Stomach smooth muscle (tissue), 2 donors: ENCODE results near the gene KAZN.

Experiments
- H3K27ac ChIP-seq: one replicate; pipeline ENCODE4 v1.7.0; 2013; ENCODE audit warnings: mild to moderate bottlenecking, low read length, inconsistent platforms
- H3K27me3 ChIP-seq, 2 donors: one replicate each; pipeline ENCODE4 v1.7.0; 2013; ENCODE audit warnings: low read length in 2 of 2; ENCODE audit not compliant: insufficient read depth in 2 of 2, control insufficient read depth in 1 of 2
- H3K36me3 ChIP-seq, 2 donors: one replicate each; pipeline ENCODE4 v1.7.0; 2013; ENCODE audit warnings: low read length in 2 of 2; ENCODE audit not compliant: control insufficient read depth in 2 of 2, insufficient read depth in 2 of 2
- H3K4me1 ChIP-seq: one replicate; pipeline ENCODE4 v1.7.0; 2013; ENCODE audit warnings: low read length; ENCODE audit not compliant: control insufficient read depth, insufficient read depth
- H3K4me3 ChIP-seq, 2 donors: one replicate each; pipeline ENCODE4 v1.7.0; 2013; ENCODE audit warnings: low read length in 2 of 2
- H3K9ac ChIP-seq, 2 donors: one replicate each; pipeline ENCODE4 v1.7.0; 2013; ENCODE audit warnings: low read length in 2 of 2, mild to moderate bottlenecking in 1 of 2
- H3K9me3 ChIP-seq, 2 donors: one replicate each; pipeline ENCODE4 v1.7.0; 2013; ENCODE audit warnings: low read length in 2 of 2; ENCODE audit not compliant: control insufficient read depth in 2 of 2
- donor health status: healthy.
- donor health status: Pancreatic carcinoma.

Gene KAZN

GRCh38 chr1:14809191-14809981 is 210.9 kb downstream of the KAZN start:
- Histone ChIP-seq H3K36me3 (no peaks in the 10 kb centered on the region), H3K9me3 (peaks cover 6 to 25% of the 10 kb centered on the region in 2 donors), H3K4me3 (no peak overlapping the region), H3K27me3 (peaks cover 0 to 2% of the 10 kb centered on the region in 2 donors), H3K27ac (no peak overlapping the region), H3K4me1 (no peaks in the 10 kb centered on the region), H3K9ac (no peak overlapping the region)

GRCh38 chr1:14810595-14811361 is 212.3 kb downstream of the KAZN start:
- Histone ChIP-seq H3K9ac (no peak overlapping the region), H3K4me1 (no peaks in the 10 kb centered on the region), H3K27ac (no peak overlapping the region), H3K4me3 (no peak overlapping the region), H3K36me3 (no peaks in the 10 kb centered on the region), H3K27me3 (peaks cover 0 to 3% of the 10 kb centered on the region in 2 donors), H3K9me3 (peaks cover 6 to 24% of the 10 kb centered on the region in 2 donors)

GRCh38 chr1:14811573-14811972 is 213.1 kb downstream of the KAZN start:
- H3K27me3 ChIP-seq: peaks cover 0 to 3% of the 10 kb centered on the region in 2 donors
- H3K4me3 ChIP-seq: no peak overlapping the region
- no peak overlapping the region for H3K27ac ChIP-seq
- H3K9ac ChIP-seq: no peak overlapping the region
- H3K9me3 ChIP-seq: peaks cover 3 to 16% of the 10 kb centered on the region in 2 donors
- no peaks in the 10 kb centered on the region for H3K4me1 ChIP-seq
- H3K36me3 ChIP-seq: no peaks in the 10 kb centered on the region

GRCh38 chr1:14812189-14812588 is 213.7 kb downstream of the KAZN start:
- Histone ChIP-seq H3K36me3 (no peaks in the 10 kb centered on the region), H3K27ac (no peak overlapping the region), H3K4me1 (no peaks in the 10 kb centered on the region), H3K27me3 (peaks cover 0 to 3% of the 10 kb centered on the region in 2 donors), H3K9ac (no peak overlapping the region), H3K9me3 (peaks cover 0 to 10% of the 10 kb centered on the region in 2 donors), H3K4me3 (no peak overlapping the region)

- Histone ChIP-seq H3K9ac (no peak overlapping the region), H3K36me3 (no peaks in the 10 kb centered on the region)
These were observed 216.8 kb downstream of the KAZN start for GRCh38 chr1:14815175-14815877.

GRCh38 chr1:14817223-14818170 is 219.0 kb downstream of the KAZN start:
- Histone ChIP-seq H3K4me1 (no peaks in the 10 kb centered on the region), H3K4me3 (no peak overlapping the region), H3K9me3 (no peaks in the 10 kb centered on the region), H3K27me3 (peaks cover 0 to 3% of the 10 kb centered on the region in 2 donors), H3K9ac (no peak overlapping the region), H3K36me3 (no peaks in the 10 kb centered on the region), H3K27ac (no peak overlapping the region)

More at GRCh38 chr1:14815175-14815877, 216.8 kb downstream of the KAZN start:
- peaks cover 0 to 3% of the 10 kb centered on the region in 2 donors for H3K27me3 ChIP-seq
- H3K9me3 ChIP-seq: no peaks in the 10 kb centered on the region
- no peak overlapping the region for H3K4me3 ChIP-seq
- H3K27ac ChIP-seq: no peak overlapping the region
- H3K4me1 ChIP-seq: no peaks in the 10 kb centered on the region

GRCh38 chr1:14820295-14821085 is 222.0 kb downstream of the KAZN start:
- Histone ChIP-seq H3K4me3 (no peak overlapping the region), H3K27me3 (peaks cover 0 to 2% of the 10 kb centered on the region in 2 donors), H3K27ac (no peak overlapping the region)

GRCh38 chr1:14822493-14822892 is 224.0 kb downstream of the KAZN start:
- no peak overlapping the region for H3K4me3 ChIP-seq
- no peaks in the 10 kb centered on the region for H3K36me3 ChIP-seq
- no peaks in the 10 kb centered on the region for H3K4me1 ChIP-seq
- no peak overlapping the region for H3K9ac ChIP-seq
- no peaks in the 10 kb centered on the region for H3K27me3 ChIP-seq
- H3K27ac ChIP-seq: no peak overlapping the region
- no peaks in the 10 kb centered on the region for H3K9me3 ChIP-seq

More at GRCh38 chr1:14820295-14821085, 222.0 kb downstream of the KAZN start:
- H3K4me1 ChIP-seq: no peaks in the 10 kb centered on the region
- H3K9ac ChIP-seq: no peak overlapping the region
- H3K9me3 ChIP-seq: no peaks in the 10 kb centered on the region
- no peaks in the 10 kb centered on the region for H3K36me3 ChIP-seq

GRCh38 chr1:14822996-14823395 is 224.5 kb downstream of the KAZN start:
- Histone ChIP-seq H3K4me3 (no peak overlapping the region), H3K4me1 (no peaks in the 10 kb centered on the region), H3K9me3 (no peaks in the 10 kb centered on the region), H3K36me3 (no peaks in the 10 kb centered on the region), H3K27me3 (no peaks in the 10 kb centered on the region), H3K9ac (no peak overlapping the region), H3K27ac (no peak overlapping the region)
